ENCODE measurements around the gene CBX8. TPM values are rescaled to one million over a fixed set of nuclear protein-coding genes. Genes with fewer than 3 reads are reported as not detected.

Gene CBX8
- total RNA-seq, 1 experiment from 2014 or later: 36.6 TPM

- H3K9me3 Mint-ChIP-seq (ENCODE audit: unreplicated experiment): no peaks in the 10 kb centered on the region
- BruUV-seq (replicated peaks): no TSS peak
- DNase-seq: no peak
- Histone ChIP-seq H3K36me3 (ENCODE audit: control insufficient read depth, insufficient read depth, low read length) (0 out of 2 replicates have a peak, but pooled peaks cover 1% of the 10 kb centered on the region), H3K4me1 (peaks cover 19% of the 10 kb centered on the region), H3K27me3 (replicated peaks; ENCODE audit: control insufficient read depth, insufficient read depth, low read length) (no peaks in the 10 kb centered on the region), H3K4me3 (ENCODE audit: low read depth, low read length) (peak overlapping the region; percentile 88), H3K9me3 (no peaks in the 10 kb centered on the region)
- ChIA-PET POLR2A (interaction anchor here (0.6 kb wide), 1 partner anchor 17 kb away, joined by 3 read pairs; the partner anchor contains the start of gene CBX8), CTCF (interaction anchor here (2.2 kb wide), 1 partner anchor 37 kb away, joined by 9 read pairs; no protein-coding TSS in a partner anchor)
- no peaks in the 10 kb centered on the region for H3K27me3 Mint-ChIP-seq (ENCODE audit: insufficient read depth, unreplicated experiment)
- H3K4me1 Mint-ChIP-seq (ENCODE audit: low read depth, unreplicated experiment): peaks cover 22% of the 10 kb centered on the region
- peak overlapping the region; percentile 99 for H3K4me3 Mint-ChIP-seq (ENCODE audit: unreplicated experiment)
- H3K36me3 Mint-ChIP-seq (ENCODE audit: insufficient read depth, unreplicated experiment): peaks cover 44% of the 10 kb centered on the region
- intact Hi-C loops (cut with micrococcal nuclease; ENCODE audit: unreplicated experiment): no loop called here
- TF ChIP-seq, protein P1, sequence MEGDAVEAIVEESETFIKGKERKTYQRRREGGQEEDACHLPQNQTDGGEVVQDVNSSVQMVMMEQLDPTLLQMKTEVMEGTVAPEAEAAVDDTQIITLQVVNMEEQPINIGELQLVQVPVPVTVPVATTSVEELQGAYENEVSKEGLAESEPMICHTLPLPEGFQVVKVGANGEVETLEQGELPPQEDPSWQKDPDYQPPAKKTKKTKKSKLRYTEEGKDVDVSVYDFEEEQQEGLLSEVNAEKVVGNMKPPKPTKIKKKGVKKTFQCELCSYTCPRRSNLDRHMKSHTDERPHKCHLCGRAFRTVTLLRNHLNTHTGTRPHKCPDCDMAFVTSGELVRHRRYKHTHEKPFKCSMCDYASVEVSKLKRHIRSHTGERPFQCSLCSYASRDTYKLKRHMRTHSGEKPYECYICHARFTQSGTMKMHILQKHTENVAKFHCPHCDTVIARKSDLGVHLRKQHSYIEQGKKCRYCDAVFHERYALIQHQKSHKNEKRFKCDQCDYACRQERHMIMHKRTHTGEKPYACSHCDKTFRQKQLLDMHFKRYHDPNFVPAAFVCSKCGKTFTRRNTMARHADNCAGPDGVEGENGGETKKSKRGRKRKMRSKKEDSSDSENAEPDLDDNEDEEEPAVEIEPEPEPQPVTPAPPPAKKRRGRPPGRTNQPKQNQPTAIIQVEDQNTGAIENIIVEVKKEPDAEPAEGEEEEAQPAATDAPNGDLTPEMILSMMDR (IDR thresholded peaks at IDR 0.05; ENCODE audit: insufficient read depth in 1 of 2, low read depth in 1 of 2, low read length in 1 of 2, severe bottlenecking in 1 of 2, unreplicated experiment in 1 of 2): no peak
- no peak overlapping the region for H3K27ac Mint-ChIP-seq (ENCODE audit: unreplicated experiment)
These were observed 17.1 kb downstream of the CBX8 start for GRCh38 chr17:79779661-79780365.

- Histone ChIP-seq H3K36me3 (ENCODE audit: control insufficient read depth, insufficient read depth, low read length) (0 out of 2 replicates have a peak, but pooled peaks cover 1% of the 10 kb centered on the region), H3K9me3 (no peaks in the 10 kb centered on the region), H3K4me3 (ENCODE audit: low read depth, low read length) (peak overlapping the region; percentile 88), H3K27me3 (replicated peaks; ENCODE audit: control insufficient read depth, insufficient read depth, low read length) (no peaks in the 10 kb centered on the region), H3K4me1 (peaks cover 19% of the 10 kb centered on the region)
- Mint-ChIP-seq H3K27me3 (ENCODE audit: insufficient read depth, unreplicated experiment) (no peaks in the 10 kb centered on the region), H3K4me1 (ENCODE audit: low read depth, unreplicated experiment) (peaks cover 22% of the 10 kb centered on the region), H3K36me3 (ENCODE audit: insufficient read depth, unreplicated experiment) (peaks cover 40% of the 10 kb centered on the region), H3K4me3 (ENCODE audit: unreplicated experiment) (peak overlapping the region; percentile 99), H3K27ac (ENCODE audit: unreplicated experiment) (peak overlapping the region; percentile 75), H3K9me3 (ENCODE audit: unreplicated experiment) (no peaks in the 10 kb centered on the region)
- no peak for DNase-seq
- TF ChIP-seq, protein P1 (IDR thresholded peaks at IDR 0.05; ENCODE audit: insufficient read depth in 1 of 2, low read depth in 1 of 2, low read length in 1 of 2, severe bottlenecking in 1 of 2, unreplicated experiment in 1 of 2): no peak
- BruUV-seq (replicated peaks): no TSS peak
- intact Hi-C loops (cut with micrococcal nuclease; ENCODE audit: unreplicated experiment): no loop called here
- ChIA-PET POLR2A (interaction anchor here (0.6 to 1.2 kb wide), 3 partner anchors 18 to 37 kb away, joined by 3 to 10 read pairs (median 9); partner anchors contain the start of gene CBX8), CTCF (interaction anchor here (0.8 to 2.2 kb wide), 3 partner anchors 18 to 62 kb away, joined by 3 to 9 read pairs (median 4); partner anchors contain the start of gene CBX8)
These were observed 17.8 kb downstream of the CBX8 start for GRCh38 chr17:79779084-79779529.

DNA sequence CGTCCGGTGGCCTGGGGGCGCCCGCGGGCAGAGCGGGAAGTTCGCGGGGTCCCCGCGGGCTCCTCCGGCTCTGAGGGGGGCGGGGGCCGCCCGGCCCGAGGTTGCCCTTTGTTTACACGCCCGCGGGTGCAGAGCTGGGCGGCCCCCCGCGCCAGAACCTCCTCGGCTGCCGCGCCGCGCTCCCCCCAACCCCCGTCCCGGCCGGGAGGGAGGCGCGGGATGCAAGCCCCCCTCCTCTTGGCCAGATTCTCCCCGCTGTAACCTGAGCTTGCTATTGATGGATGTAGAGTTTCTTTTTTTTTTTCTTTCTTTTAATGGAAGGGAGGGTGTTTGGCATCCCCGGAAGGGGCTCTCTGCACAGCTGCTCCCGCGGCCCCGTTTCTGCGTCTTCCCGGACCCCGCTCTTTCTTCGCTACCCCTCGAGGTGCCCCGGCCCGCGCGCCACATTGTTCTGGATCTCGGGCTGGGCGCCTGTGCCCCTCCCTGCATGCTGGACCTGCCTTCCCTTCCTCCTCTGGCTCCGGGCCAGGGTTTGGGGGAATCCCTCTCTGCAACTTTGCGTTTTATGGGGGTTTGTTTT is 18.3 kb downstream of the CBX8 start:
- Mint-ChIP-seq H3K27ac (ENCODE audit: unreplicated experiment) (peak overlapping the region; percentile 75), H3K9me3 (ENCODE audit: unreplicated experiment) (no peaks in the 10 kb centered on the region), H3K4me3 (ENCODE audit: unreplicated experiment) (peak overlapping the region; percentile 99), H3K4me1 (ENCODE audit: low read depth, unreplicated experiment) (peaks cover 22% of the 10 kb centered on the region), H3K36me3 (ENCODE audit: insufficient read depth, unreplicated experiment) (peaks cover 40% of the 10 kb centered on the region), H3K27me3 (ENCODE audit: insufficient read depth, unreplicated experiment) (no peaks in the 10 kb centered on the region)
- Histone ChIP-seq H3K27me3 (replicated peaks; ENCODE audit: control insufficient read depth, insufficient read depth, low read length) (no peaks in the 10 kb centered on the region), H3K9me3 (no peaks in the 10 kb centered on the region), H3K36me3 (ENCODE audit: control insufficient read depth, insufficient read depth, low read length) (0 out of 2 replicates have a peak, but pooled peaks cover 1% of the 10 kb centered on the region), H3K4me3 (ENCODE audit: low read depth, low read length) (peak overlapping the region; percentile 88), H3K4me1 (peaks cover 19% of the 10 kb centered on the region)
- ChIA-PET POLR2A (interaction anchor here (0.6 to 1.2 kb wide), 4 partner anchors 18 to 57 kb away, joined by 3 to 10 read pairs (median 6); partner anchors contain the start of gene CBX8), CTCF (interaction anchor here (0.7 to 2.7 kb wide), 5 partner anchors 18 to 230 kb away, joined by 3 to 11 read pairs (median 4); partner anchors contain the start of gene CBX8)
- DNase-seq: no peak
- TF ChIP-seq, protein P1 (IDR thresholded peaks at IDR 0.05; ENCODE audit: insufficient read depth in 1 of 2, low read depth in 1 of 2, low read length in 1 of 2, severe bottlenecking in 1 of 2, unreplicated experiment in 1 of 2): no peak
- BruUV-seq (replicated peaks): no TSS peak
- intact Hi-C loops (cut with micrococcal nuclease; ENCODE audit: unreplicated experiment): loop anchor here (1.0 kb wide), 1 partner anchor 35 kb away; no protein-coding TSS in a partner anchor

Data from Caco-2 (cell line).